HG03039 (cell line): ENCODE measurements around the gene ST3GAL4.
"Not testable (repeated sequence)": the region's sequence is repeated elsewhere in the genome, so short reads cannot be mapped to it uniquely, and the experiment has no call there.

Experiments used
- ATAC-seq: cut with Tn5 transposase; IDR thresholded peaks from one replicate; pipeline ENCODE4 v1.9.1; 2021; ENCODE audit warnings: mild to moderate bottlenecking, moderate library complexity; ENCODE audit not compliant: unreplicated experiment

ST3GAL4 gene

DNA sequence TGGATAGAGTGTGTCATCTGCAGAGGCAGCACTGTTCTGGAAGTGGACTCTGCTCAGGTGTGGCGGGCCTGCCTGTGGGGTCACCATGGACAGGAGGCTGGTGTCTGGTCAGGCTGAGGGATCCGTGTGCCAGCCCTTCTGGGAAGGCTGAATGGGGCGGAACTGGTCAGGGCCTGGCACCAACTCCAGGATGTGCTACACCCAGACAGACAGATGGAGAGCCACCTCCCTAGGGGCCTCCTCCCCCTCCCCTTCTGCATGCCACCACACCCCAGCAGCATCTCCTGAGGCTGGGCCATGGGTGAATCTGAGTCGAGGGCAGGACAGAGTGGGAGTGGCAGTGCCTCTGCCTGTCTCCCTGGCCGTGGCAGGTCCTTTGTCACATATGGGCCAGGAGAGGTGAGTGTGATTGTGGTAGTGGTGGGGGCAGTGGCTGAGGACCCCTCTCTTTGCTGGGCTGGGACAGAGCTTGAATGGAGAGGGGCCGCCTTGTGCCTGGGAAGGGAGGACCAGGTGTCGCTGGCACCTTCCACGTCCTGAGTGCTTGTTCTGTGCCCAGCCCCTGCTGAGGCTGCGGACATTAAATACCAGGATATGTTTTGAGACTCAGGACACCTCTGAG lies 29.1 kb downstream of the ST3GAL4 start:
- no peak for ATAC-seq

DNA sequence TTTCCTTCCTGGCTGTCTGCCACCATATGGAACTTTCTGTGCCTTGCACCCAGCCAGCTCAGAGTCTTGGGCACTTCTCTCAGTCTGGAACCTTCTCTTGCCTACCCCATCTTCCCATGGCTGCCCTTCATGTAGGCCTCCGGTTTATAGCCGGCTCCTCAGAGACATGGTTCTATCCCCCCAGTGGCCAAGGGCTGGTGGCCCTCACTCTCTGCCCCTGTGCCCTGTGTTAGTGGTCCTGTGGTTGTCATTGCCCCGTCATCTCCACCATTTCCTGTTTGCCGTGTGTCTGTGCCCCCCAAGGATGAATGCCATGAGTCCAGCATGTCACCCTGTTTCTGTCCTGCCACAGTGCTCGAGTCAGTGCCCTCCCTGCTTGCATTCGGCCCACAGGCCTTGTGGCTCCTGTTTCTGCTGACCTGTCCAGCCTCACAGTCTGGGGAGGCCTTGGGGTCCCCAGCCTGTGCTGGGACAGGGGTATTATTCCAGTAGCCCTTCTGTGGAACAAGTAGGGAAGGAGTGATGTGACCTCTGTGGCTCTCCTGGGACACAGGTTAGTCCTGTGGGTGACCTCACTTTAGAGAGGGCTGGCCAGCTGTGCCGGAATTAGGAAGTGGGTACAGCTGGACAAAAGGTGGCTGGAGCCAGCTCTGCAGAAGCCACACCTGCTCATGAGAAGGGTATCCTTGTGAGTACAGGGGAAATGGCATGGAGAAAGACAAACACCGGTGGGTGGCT lies 30.7 kb downstream of the ST3GAL4 start:
- no peak for ATAC-seq

DNA sequence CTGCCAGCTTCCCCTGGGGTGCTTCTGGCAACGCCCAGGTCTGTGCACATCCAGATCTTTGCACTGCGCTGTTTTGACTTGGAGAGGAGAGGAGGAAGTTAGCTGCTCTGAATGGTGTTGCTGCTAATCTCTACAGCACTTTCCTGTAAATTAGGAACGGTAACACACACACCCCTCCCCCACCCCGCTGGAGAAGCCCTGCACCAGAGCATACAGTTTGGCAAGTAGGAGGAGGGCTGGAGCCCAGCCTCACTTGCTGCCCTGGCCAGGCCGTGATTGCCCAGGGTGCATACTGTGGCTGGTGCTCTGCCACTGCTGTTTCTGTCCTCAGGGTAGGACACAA lies 31.2 kb downstream of the ST3GAL4 start:
- ATAC-seq: not testable (repeated sequence)

DNA sequence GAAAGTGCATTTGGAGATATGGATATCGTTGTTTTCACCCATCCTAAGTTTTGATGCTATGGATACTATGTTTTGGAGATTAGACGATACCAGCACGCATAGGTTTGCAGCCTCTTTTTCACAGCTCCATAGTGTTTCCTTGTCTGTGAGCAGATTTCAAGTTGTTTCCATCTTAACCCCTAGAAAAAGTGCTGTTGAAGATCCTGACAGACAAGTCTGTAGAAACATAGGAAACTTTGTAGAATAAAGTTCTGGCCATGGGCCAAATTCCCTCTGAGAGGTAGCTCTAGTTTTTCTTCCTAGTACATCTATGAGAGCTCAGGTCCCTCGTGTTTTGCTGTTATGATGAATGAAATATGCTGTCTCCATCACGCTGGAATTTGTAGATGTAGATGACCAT lies 32.4 kb downstream of the ST3GAL4 start:
- no peak for ATAC-seq

DNA sequence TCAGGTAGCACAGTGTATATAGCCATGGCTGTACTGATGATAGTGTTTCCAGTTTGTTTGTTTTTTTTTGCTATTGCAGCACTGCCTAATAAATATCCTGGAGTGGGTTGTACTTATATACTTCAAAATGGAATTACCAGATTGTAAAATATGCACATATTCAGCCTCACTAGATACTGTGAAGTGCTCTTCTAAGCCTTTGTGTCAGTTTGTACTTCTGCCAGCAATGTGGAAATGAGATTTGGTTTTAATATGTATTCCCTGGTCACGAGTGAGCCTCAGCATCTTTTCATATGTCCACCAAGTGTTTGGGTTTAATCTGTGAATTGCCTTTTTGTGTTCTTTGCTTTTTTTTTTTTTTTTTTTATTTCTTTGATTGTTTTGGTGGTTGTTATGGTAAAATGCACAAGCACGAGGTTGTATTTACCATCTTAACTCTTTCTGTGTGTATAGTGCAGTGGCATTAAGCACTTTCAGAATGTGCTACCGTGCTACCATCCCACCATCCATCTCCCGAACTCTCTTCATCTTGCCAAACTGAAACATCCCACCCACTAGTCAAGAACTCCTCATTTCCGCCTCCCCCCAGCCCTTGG lies 34.9 kb downstream of the ST3GAL4 start:
- ATAC-seq: no peak

DNA sequence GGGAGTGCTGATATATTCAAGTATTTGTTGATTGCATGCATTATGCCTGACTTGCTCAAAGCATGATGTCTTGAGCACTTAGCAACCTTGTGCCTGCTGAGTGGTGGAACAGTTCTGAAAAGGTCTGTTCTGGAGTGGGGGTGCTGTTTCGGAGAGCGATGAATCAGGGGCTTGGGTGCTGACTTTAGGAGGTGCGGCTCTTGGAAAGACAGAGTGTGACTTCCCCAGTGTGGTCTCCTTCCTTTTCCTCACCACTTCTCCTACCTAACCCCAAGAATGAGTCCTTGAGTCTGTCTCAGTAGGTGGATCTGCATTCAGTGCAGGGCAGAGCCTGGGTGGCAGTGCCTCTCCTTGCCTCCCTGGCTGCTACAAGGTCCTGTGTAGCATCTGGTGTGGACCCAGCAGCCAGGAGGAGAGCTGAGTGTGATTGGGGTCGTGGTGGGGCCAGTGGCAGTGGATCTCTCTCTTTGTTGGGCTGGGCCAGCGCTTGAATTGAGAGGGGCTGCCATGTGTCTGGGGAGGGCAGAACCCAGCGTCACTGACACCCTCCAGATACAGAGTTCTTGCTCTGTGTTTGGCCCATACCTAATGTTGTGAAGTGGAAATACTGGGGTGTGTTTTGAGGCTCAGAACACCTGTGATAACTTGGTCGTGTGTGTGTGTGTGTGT lies 35.9 kb downstream of the ST3GAL4 start:
- ATAC-seq: no peak

DNA sequence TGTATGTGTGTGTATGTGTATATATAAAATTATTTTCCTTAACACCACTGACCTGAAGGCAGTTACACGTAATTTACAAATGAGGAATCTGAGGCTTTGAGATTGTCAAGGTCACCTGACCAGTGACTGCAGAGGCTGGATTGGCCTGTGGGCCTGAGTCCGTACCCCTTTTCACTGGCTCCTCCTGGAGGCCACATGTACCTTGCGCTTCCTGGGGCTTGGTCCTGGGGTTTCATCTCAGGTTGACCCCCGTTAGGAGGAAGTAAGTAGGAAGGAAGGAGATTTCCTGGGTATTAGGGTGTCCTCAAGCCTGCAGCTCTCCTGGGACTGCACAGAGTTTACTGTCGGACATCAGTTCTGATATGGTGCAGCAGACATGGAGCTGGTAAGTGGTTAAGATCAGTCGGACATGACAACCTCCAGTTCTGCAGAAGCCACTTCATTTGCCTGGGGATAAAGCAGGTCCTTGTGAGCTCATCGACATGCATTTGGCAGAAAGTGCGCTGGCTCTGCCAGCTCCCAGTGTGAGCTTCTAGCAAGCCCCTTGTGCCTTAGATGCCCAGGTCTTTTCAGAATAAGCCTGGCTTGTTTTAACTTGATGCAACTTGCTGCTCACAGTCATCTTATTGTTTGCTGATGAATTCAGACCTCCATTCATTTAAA lies 36.6 kb downstream of the ST3GAL4 start:
- ATAC-seq: no peak

DNA sequence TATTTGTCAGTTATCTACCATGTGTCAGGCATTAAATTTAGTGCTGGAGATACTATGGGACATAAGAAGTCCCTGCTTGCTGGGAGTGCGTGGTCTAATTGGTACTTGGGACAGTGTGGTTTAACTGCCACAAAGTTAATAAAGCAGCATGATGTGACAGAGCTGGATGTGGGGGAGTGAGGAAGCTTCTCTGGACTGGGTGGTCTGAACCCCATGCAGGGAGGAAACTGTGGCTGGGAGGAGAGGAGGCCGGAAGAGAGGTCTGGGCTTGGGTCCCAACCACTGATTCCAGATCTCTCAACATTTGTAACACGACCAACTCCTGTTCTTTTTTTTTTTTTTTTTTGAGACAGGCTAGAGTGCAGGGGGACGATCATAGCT lies 37.1 kb downstream of the ST3GAL4 start:
- ATAC-seq: no peak

DNA sequence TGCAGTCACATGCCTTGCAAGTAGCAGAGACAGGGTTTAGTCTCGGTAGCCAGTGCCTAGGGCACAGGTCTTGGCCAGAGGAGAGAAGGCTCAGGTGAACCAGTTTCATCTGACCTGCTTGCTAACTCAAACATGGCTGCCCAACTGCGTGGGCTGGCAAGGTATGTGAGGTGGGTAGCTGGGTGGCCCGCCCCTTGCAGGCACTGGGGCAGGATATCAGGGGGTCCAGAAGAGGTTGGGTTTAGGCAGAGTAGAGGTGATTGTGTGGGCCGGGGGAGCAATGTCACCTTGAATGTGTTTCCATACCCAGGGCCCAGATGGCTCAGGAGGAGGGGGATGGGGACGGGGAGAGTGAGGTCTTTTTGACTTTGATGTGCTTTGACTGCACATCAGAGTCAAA lies 37.7 kb downstream of the ST3GAL4 start:
- no peak for ATAC-seq

DNA sequence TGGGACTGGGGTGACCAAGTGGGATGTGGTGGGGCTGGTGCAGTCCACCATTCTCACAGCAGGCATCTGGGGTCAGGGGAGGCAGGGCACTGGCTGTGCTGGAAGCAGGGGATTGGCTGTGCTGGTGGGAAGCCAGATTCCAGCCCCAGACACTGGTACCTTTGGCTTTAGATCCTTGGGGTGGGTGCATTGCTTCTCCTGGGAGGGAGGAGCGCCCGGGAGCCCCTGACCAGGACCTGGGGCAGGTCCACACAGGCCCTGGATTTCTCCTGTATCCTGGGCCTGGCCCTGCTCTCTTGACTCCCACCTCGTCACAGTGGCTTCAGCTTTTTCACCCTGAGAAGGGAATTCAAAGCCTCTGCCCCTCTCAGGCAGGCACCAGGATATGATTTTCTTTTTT lies 38.5 kb downstream of the ST3GAL4 start:
- ATAC-seq: no peak

DNA sequence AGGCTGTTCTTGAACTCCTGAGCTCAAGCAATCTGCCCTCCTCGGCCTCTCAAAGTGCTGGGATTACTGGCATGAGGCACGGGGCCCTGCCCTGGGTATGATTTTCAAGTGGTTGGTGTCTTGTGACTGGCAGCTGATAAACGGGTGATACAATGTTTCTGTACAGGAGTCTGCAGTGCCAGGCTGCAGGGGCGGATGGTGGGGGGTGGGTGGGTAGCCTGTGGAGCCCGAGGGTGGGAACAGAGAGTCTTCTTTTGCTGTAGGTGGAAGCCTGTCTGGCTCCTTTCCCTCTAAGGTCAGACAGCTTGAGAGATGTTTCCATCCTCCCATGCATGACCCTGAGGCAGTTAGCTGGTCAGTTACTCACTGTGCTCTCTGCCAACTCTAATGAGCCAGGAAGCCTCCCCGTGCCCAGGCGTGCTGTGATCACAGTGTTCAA lies 39.2 kb downstream of the ST3GAL4 start:
- ATAC-seq: not testable (repeated sequence)

DNA sequence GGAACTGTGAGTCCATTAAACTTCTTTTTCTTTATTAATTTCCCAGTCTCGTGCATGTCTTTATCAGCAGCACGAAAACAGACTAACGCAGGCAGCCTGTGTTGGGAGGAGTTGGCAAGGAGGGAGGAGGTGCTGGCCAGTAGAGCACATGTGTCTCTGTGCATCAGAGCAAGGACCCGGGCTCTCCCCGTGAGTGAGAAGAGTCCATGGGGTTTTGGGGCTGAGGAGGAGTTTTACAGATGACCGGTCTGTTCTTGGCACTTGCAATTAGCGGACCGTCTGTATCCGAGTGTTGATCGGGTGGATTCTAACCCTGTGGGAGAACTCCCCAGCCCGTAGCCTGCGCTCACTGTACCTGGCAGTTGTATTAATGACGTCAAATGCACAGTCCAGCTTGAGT lies 40.3 kb downstream of the ST3GAL4 start:
- ATAC-seq: not testable (repeated sequence)

DNA sequence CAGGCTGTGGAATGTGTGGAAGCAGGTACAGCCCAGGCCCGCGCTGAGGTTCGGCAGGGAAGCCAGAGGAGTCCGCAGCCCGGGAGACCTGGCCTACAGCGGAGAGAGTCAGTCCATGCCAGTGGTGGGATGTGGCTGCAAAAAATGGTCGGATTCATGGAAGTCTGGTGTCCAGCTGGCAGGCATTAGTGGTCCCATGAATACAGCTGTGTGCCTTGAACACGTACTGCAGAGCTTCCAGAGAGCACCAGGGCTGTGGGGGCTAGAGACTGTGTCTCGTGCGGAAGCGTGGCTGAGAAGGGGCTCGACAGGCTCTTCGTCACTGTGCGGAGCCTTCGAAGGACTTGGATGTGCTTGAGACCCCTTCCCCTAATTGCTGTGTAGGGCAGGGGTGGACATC lies 40.8 kb downstream of the ST3GAL4 start:
- not testable (repeated sequence) for ATAC-seq

DNA sequence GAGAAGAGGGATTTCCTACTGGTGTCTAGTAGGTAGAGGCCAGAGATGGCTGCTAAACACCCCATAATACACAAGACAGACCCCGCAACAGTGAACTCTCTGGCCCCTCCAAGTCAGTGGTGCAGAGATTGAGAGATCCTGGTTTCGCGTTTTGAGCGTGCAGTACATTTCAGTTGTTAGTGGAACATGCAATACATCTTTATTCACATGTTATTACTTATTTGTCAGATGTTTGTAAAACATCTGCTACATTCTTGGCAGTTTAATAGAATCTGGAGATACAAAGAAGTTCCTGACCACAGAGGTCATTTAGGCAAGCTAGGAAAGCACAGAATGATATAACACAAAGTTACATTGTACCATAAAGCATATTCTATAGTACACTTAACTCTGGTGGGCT lies 41.5 kb downstream of the ST3GAL4 start:
- no peak for ATAC-seq

DNA sequence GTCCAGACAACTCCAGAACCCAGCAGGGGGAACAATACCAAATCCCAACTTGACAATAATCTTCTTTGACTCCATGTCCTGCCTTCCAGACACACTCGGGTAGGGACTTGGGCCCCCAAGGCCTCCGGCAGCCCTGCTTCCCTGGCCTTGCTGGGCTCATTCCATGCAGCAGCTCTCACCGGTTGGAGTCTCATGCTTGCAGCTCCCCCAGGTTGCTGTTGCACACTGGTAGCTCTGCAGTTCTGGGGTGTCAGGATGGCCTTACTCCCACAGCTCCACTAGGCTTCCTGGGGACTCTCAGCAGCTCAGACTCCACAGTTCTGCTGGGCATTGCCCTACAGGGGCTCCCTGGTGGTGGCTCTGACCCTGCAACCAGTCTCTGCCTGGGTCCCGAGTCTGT lies 42.8 kb downstream of the ST3GAL4 start:
- ATAC-seq: no peak

DNA sequence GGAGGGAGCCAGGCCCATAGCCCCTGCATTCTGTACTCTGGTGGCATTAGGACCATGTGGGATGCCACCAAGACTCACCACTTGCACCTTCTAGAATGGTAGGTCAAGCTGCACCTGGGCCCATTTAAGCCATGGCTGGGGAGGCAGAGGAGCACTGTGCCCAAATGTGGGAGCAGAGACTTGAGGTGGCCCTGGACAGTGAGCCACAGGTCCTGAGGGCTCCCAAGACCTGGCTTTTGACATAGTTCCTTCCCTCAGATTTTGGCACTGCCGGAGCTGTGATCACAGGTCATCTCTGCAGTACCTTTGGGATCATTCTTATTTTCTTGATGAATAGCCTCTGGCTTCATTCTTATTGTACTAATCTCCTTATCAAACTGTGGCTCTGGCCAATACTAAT lies 43.2 kb downstream of the ST3GAL4 start:
- no peak for ATAC-seq

DNA sequence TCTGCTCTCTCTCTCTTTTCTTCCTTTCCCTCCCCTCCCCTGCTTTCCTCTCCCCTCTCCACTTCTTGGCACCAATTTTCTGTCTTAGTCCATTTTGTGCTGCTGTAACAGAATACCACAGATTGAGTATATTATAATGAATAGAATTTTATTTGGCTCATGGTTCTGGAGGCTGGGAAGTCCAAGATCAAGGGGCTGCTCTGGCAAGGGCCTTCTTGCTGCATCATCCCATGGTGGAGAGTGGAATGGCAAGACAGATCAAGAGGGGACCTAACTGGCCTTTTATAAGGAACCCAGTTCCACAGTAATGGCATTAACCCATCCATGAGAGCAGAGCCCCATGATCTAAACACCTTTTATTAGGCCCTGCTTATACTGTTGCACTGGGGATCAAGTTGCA lies 44.5 kb downstream of the ST3GAL4 start:
- ATAC-seq: no peak

DNA sequence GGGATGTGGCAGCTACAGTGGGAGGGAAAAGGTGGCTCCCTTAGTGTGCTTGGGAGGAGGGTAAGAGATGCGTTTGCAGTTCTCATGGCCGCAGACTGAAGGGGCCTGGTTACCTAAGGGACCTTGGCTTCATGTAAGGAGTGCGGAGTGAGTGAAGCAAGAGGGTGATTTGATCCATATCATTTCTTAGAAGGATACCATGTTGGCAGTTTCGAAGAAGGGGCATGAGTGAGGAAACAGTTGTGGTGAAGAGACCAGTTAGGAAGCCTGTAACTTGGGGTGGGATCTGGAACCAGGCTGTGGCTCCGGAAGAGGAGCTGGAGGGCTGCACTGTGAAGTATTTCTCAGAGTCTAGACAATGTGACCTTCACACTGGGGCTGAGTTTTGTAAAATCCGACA lies 45.0 kb downstream of the ST3GAL4 start:
- no peak for ATAC-seq

DNA sequence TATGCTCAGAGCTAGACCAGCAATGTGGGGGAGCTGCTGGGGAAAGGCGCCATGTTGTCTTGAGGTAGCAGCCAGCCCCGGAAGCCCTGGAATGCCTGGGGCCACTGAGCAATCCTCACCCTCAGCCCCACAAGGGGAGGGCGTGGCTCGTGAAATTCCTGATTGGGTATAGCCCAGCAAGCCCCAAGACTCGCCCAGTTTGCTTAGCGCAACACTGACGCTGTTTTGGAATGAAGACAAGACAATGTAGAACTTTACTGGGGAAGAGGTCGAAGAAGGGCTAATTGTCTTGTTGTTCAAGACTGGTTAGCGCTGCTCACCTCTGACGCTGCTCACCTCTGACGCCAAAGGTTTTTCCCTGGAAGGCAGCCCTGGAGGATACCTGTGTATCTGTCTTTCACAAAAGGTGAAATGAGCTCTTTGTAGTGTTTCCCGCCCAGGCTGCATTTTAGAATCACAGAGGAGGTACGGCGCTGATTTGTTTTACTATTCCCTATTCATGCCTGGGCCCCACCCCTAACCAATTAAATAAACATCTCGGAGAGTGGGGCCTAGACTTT lies 47.6 kb downstream of the ST3GAL4 start:
- no peak for ATAC-seq

DNA sequence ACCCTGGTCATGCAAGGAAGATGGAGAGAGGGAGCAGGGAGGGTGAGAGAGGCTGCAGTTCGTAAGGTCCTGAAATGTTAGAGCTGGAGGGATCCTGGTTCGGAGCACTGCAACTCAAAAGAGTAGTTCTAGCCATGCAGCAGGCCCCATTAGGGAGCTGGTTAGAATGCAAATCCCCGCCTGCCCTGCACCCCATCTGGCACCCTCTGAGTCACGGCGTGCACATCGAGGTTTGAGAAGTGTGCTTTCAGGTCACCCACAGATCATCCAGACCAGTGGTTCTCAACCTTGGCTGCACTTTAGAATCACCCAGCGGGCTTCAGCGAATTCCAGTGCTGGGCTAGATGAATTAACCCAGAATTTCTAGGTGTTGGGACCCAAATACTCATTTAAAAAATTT lies 48.2 kb downstream of the ST3GAL4 start:
- peak; percentile 92 for ATAC-seq

DNA sequence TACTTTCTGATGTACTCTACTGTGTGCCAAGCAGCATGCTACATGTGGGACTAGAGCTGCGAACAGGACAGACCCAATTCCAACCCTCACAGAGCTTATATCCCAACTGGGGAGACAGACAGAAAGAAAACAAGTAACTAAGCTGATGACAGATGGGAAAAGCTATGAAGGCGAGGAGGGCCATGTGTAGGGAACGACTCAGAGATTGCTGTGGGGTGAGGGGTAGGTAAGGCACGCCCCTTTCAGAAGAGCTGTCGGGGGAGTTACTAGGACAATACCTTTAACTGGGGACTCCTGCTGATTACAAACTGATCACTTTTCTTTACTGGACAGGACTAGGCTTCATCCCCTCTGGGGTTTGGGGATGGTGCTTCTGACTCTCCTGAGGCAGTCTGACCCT lies 48.9 kb downstream of the ST3GAL4 start:
- no peak for ATAC-seq
